Tibial artery (tissue), 4 donors: Measurements from ENCODE around the gene COPG1.
"Not testable (repeated sequence)": the region's sequence is repeated elsewhere in the genome, so short reads cannot be mapped to it uniquely, and the experiment has no call there.

ENCODE experiments used
- DNase-seq, 2 donors: peaks; one replicate each; pipeline ENCODE4 v3.0.0-alpha.2; 2019
- H3K27ac ChIP-seq, 2 donors: fragments of 200-600 bp; sonication (generic) in 1 of 2; 1 replicate in 1 of 2; 2 replicates in 1 of 2; pipeline ENCODE4 v1.5.1; 2018 to 2019; ENCODE audit warnings: mild to moderate bottlenecking in 1 of 2
- H3K27me3 ChIP-seq, 2 donors: fragments of 200-600 bp; sonication (generic) in 1 of 2; one replicate each; pipeline versions ENCODE4 v1.5.1 to v1.6.0; 2016 to 2019
- H3K36me3 ChIP-seq, 3 donors: fragments of 200-600 bp; sonication (generic) in 2 of 3; one replicate each; pipeline ENCODE4 v1.5.1; 2016 to 2019; ENCODE audit warnings: mild to moderate bottlenecking in 2 of 3
- H3K4me1 ChIP-seq, 4 donors: fragments of 200-600 bp; sonication (generic) in 2 of 4; 1 replicate in 3 of 4; 2 replicates in 1 of 4; pipeline ENCODE4 v1.5.1; 2016 to 2019
- H3K4me3 ChIP-seq, 2 donors: fragments of 200-600 bp; sonication (generic) in 1 of 2; 1 replicate in 1 of 2; 2 replicates in 1 of 2; pipeline ENCODE4 v1.5.1; 2018 to 2019; ENCODE audit warnings: mild to moderate bottlenecking in 2 of 2
- H3K9me3 ChIP-seq, 3 donors: fragments of 200-600 bp; sonication (generic) in 1 of 3; one replicate each; pipeline ENCODE4 v1.5.1; 2016 to 2019
- intact Hi-C: fragments of 100-400 bp; cut with DNase I; formaldehyde crosslinking; loops from one replicate; pipeline ENCODE4 v1.15.0; 2023; ENCODE audit warnings: low total_unique reads
- TF ChIP-seq, protein P1 (sequence below), 2 experiments: fragments of 200-600 bp in 1 of 2; fragments of 450-650 bp in 1 of 2; IDR thresholded peaks; one replicate each; pipeline ENCODE4 v1.5.1; 2017 to 2019; ENCODE audit warnings: antibody characterized with exemption in 2 of 2, mild to moderate bottlenecking in 1 of 2, moderate library complexity in 1 of 2

COPG1 gene

GRCh38 chr3:129263161-129263910, 13.9 kb downstream of the COPG1 start:
- Histone ChIP-seq H3K36me3 (peaks cover 91 to 100% (median 100%) of the 10 kb centered on the region in 3 donors), H3K9me3 (no peaks in the 10 kb centered on the region), H3K4me1 (no peaks in the 10 kb centered on the region), H3K27ac (no peak overlapping the region), H3K27me3 (no peaks in the 10 kb centered on the region), H3K4me3 (no peak overlapping the region)
- DNase-seq, result peak in 1 of 2 donors; percentile 42
- TF ChIP-seq, protein P1, sequence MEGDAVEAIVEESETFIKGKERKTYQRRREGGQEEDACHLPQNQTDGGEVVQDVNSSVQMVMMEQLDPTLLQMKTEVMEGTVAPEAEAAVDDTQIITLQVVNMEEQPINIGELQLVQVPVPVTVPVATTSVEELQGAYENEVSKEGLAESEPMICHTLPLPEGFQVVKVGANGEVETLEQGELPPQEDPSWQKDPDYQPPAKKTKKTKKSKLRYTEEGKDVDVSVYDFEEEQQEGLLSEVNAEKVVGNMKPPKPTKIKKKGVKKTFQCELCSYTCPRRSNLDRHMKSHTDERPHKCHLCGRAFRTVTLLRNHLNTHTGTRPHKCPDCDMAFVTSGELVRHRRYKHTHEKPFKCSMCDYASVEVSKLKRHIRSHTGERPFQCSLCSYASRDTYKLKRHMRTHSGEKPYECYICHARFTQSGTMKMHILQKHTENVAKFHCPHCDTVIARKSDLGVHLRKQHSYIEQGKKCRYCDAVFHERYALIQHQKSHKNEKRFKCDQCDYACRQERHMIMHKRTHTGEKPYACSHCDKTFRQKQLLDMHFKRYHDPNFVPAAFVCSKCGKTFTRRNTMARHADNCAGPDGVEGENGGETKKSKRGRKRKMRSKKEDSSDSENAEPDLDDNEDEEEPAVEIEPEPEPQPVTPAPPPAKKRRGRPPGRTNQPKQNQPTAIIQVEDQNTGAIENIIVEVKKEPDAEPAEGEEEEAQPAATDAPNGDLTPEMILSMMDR (IDR thresholded peaks at IDR 0.05), result no peak
- intact Hi-C loops, result no loop called here

- intact Hi-C loops, H3K4me1 ChIP-seq, H3K27ac ChIP-seq, H3K4me3 ChIP-seq, H3K9me3 ChIP-seq, H3K27me3 ChIP-seq: not testable (repeated sequence)
- H3K36me3 ChIP-seq, result peaks cover 91 to 100% (median 99%) of the 10 kb centered on the region in 3 donors
- DNase-seq, result peak in 1 of 2 donors; percentile 16
Measured at GRCh38 chr3:129264994-129265393, 15.6 kb downstream of the COPG1 start.

- Histone ChIP-seq H3K9me3 (no peaks in the 10 kb centered on the region), H3K27ac (no peak overlapping the region), H3K4me3 (no peak overlapping the region), H3K36me3 (peaks cover 91 to 100% (median 99%) of the 10 kb centered on the region in 3 donors), H3K4me1 (no peaks in the 10 kb centered on the region), H3K27me3 (no peaks in the 10 kb centered on the region)
- TF ChIP-seq, protein P1 (IDR thresholded peaks at IDR 0.05), result no peak
- DNase-seq, result peak in 1 of 2 donors; percentile 15
- intact Hi-C loops, result no loop called here
Measured at GRCh38 chr3:129266651-129267050, 17.2 kb downstream of the COPG1 start.

GRCh38 chr3:129268396-129268795, 19.0 kb downstream of the COPG1 start:
- H3K27ac ChIP-seq, result no peak overlapping the region
- peak in 1 of 2 donors; percentile 25 for DNase-seq
- H3K36me3 ChIP-seq, result peaks cover 99 to 100% (median 99%) of the 10 kb centered on the region in 3 donors
- H3K4me3 ChIP-seq, result no peak overlapping the region
- intact Hi-C loops, result no loop called here
- TF ChIP-seq, protein P1 (IDR thresholded peaks at IDR 0.05), result no peak
- H3K9me3 ChIP-seq, result no peaks in the 10 kb centered on the region
- no peaks in the 10 kb centered on the region for H3K4me1 ChIP-seq
- no peaks in the 10 kb centered on the region for H3K27me3 ChIP-seq

GRCh38 chr3:129271674-129272073, 22.3 kb downstream of the COPG1 start:
- H3K4me1 ChIP-seq, result no peaks in the 10 kb centered on the region
- DNase-seq, result peak in 1 of 2 donors; percentile 49
- H3K27me3 ChIP-seq, result no peaks in the 10 kb centered on the region
- H3K9me3 ChIP-seq, result no peaks in the 10 kb centered on the region
- intact Hi-C loops, result no loop called here
- TF ChIP-seq, protein P1 (IDR thresholded peaks at IDR 0.05), result no peak
- H3K36me3 ChIP-seq, result peaks cover 83 to 100% (median 98%) of the 10 kb centered on the region in 3 donors
- H3K27ac ChIP-seq, result no peak overlapping the region
- no peak overlapping the region for H3K4me3 ChIP-seq

GRCh38 chr3:129276385-129276784, 27.0 kb downstream of the COPG1 start:
- Histone ChIP-seq H3K36me3 (peaks cover 43 to 64% (median 63%) of the 10 kb centered on the region in 3 donors), H3K27ac (no peak overlapping the region), H3K4me1 (peaks cover 0 to 22% (median 19%) of the 10 kb centered on the region in 4 donors), H3K9me3 (no peaks in the 10 kb centered on the region), H3K27me3 (no peaks in the 10 kb centered on the region), H3K4me3 (no peak overlapping the region)
- intact Hi-C loops, result loop anchor here (5.0 kb wide), 1 partner anchor 41 kb away; a partner anchor contains a TSS
- TF ChIP-seq, protein P1 (IDR thresholded peaks at IDR 0.05), result no peak
- no peak for DNase-seq
